G401.6 (cell line): Measurements from ENCODE around the gene PLAAT4.
"Not testable (repeated sequence)": the region's sequence is repeated elsewhere in the genome, so short reads cannot be mapped to it uniquely, and the experiment has no call there.

Experiments
- FAIRE-seq: peaks from 2 replicates; lab custom pipeline; 2012; peaks lifted over from hg19 to GRCh38; lab: Jason Lieb, UNC

Gene PLAAT4

GRCh38 chr11:63547061-63547460 lies 10.5 kb downstream of the PLAAT4 start:
- no peak for FAIRE-seq

GRCh38 chr11:63548178-63548577 lies 11.6 kb downstream of the PLAAT4 start:
- no peak for FAIRE-seq

- FAIRE-seq: no peak
These were observed 12.8 kb downstream of the PLAAT4 start for GRCh38 chr11:63549411-63549810.

GRCh38 chr11:63550156-63550700 lies 13.6 kb downstream of the PLAAT4 start:
- not testable (repeated sequence) for FAIRE-seq

- FAIRE-seq: no peak
These were observed 14.7 kb downstream of the PLAAT4 start for GRCh38 chr11:63551091-63551888.

- no peak for FAIRE-seq
These were observed 15.3 kb downstream of the PLAAT4 start for GRCh38 chr11:63551889-63552266.

GRCh38 chr11:63552921-63553320 lies 16.3 kb downstream of the PLAAT4 start:
- FAIRE-seq: no peak

GRCh38 chr11:63553759-63554158 lies 17.2 kb downstream of the PLAAT4 start:
- FAIRE-seq: no peak

- FAIRE-seq: no peak
These were observed 18.2 kb downstream of the PLAAT4 start for GRCh38 chr11:63554877-63555223.

- FAIRE-seq: no peak
These were observed 19.9 kb downstream of the PLAAT4 start for GRCh38 chr11:63556404-63557013.

- no peak for FAIRE-seq
These were observed 21.0 kb downstream of the PLAAT4 start for GRCh38 chr11:63557570-63557969.

GRCh38 chr11:63558459-63559157 lies 22.0 kb downstream of the PLAAT4 start:
- no peak for FAIRE-seq

- no peak for FAIRE-seq
These were observed 24.0 kb downstream of the PLAAT4 start for GRCh38 chr11:63560506-63561180.

- FAIRE-seq: no peak
These were observed 26.8 kb downstream of the PLAAT4 start, which contains the start of gene PLAAT2 for GRCh38 chr11:63563201-63564055. TSS of gene PLAAT2 (minus strand) at chr11:63563379. CDS start at chr11:63563324, 55 bp downstream.

- no peak for FAIRE-seq
These were observed 27.6 kb downstream of the PLAAT4 start for GRCh38 chr11:63564056-63564774.

GRCh38 chr11:63564784-63565350 lies 28.3 kb downstream of the PLAAT4 start:
- no peak for FAIRE-seq

GRCh38 chr11:63567044-63567840 lies 30.6 kb downstream of the PLAAT4 start:
- no peak for FAIRE-seq

GRCh38 chr11:63569570-63569969 lies 33.0 kb downstream of the PLAAT4 start:
- FAIRE-seq: no peak

GRCh38 chr11:63572026-63572688 lies 35.5 kb downstream of the PLAAT4 start:
- FAIRE-seq: no peak
